ENCODE results near the gene MYL2. TPM values are rescaled to one million over a fixed set of nuclear protein-coding genes. Genes with fewer than 3 reads are reported as not detected.
"Not testable (repeated sequence)": the region's sequence is repeated elsewhere in the genome, so short reads cannot be mapped to it uniquely, and the experiment has no call there.

Gene MYL2
- total RNA-seq, 1 donor: not detected

- Histone ChIP-seq H3K4me1 (ENCODE audit: insufficient read depth, low read length) (no peaks in the 10 kb centered on the region), H3K27me3 (ENCODE audit: insufficient read depth, low read length) (peaks cover 2% of the 10 kb centered on the region), H3K9me3 (ENCODE audit: low read depth, low read length) (no peaks in the 10 kb centered on the region), H4K20me1 (ENCODE audit: insufficient read depth, low read length) (no peaks in the 10 kb centered on the region), H2AFZ (ENCODE audit: low read length) (no peak overlapping the region), H3K4me3 (ENCODE audit: insufficient read depth, low read length) (no peak overlapping the region), H3K4me2 (ENCODE audit: insufficient read depth, low read length) (no peak overlapping the region), H3K79me2 (ENCODE audit: insufficient read depth, low read length) (no peaks in the 10 kb centered on the region), H3K36me3 (ENCODE audit: insufficient read depth, low read length) (no peaks in the 10 kb centered on the region), H3K27ac (ENCODE audit: low read depth, low read length) (no peak overlapping the region)
- no peak for DNase-seq (ENCODE audit: insufficient read length, low spot score, missing footprints)
- no peak for TF ChIP-seq CTCF (IDR thresholded peaks at IDR 0.05; ENCODE audit: extremely low read depth, low read depth, low read length)
These were observed 37.3 kb upstream of the MYL2 start for GRCh38 chr12:110957652-110958051.

- Histone ChIP-seq H3K9me3 (ENCODE audit: low read depth, low read length) (no peaks in the 10 kb centered on the region), H3K36me3 (ENCODE audit: insufficient read depth, low read length) (no peaks in the 10 kb centered on the region), H3K79me2 (ENCODE audit: insufficient read depth, low read length) (no peaks in the 10 kb centered on the region), H3K27ac (ENCODE audit: low read depth, low read length) (no peak overlapping the region), H3K27me3 (ENCODE audit: insufficient read depth, low read length) (peaks cover 2% of the 10 kb centered on the region), H3K4me1 (ENCODE audit: insufficient read depth, low read length) (no peaks in the 10 kb centered on the region), H3K4me3 (ENCODE audit: insufficient read depth, low read length) (no peak overlapping the region), H4K20me1 (ENCODE audit: insufficient read depth, low read length) (no peaks in the 10 kb centered on the region), H2AFZ (ENCODE audit: low read length) (no peak overlapping the region), H3K4me2 (ENCODE audit: insufficient read depth, low read length) (no peak overlapping the region)
- DNase-seq (ENCODE audit: insufficient read length, low spot score, missing footprints): no peak
- TF ChIP-seq CTCF (IDR thresholded peaks at IDR 0.05; ENCODE audit: extremely low read depth, low read depth, low read length): no peak
These were observed 36.8 kb upstream of the MYL2 start for GRCh38 chr12:110957159-110957558.

- DNase-seq (ENCODE audit: insufficient read length, low spot score, missing footprints); H2AFZ ChIP-seq (ENCODE audit: low read length); H4K20me1 ChIP-seq (ENCODE audit: insufficient read depth, low read length); H3K36me3 ChIP-seq (ENCODE audit: insufficient read depth, low read length); H3K4me2 ChIP-seq (ENCODE audit: insufficient read depth, low read length); H3K27me3 ChIP-seq (ENCODE audit: insufficient read depth, low read length); H3K4me1 ChIP-seq (ENCODE audit: insufficient read depth, low read length); H3K27ac ChIP-seq (ENCODE audit: low read depth, low read length); H3K4me3 ChIP-seq (ENCODE audit: insufficient read depth, low read length); H3K9me3 ChIP-seq (ENCODE audit: low read depth, low read length); H3K79me2 ChIP-seq (ENCODE audit: insufficient read depth, low read length): not testable (repeated sequence)
These were observed 30.5 kb upstream of the MYL2 start for GRCh38 chr12:110950867-110951266.

- H4K20me1 ChIP-seq (ENCODE audit: insufficient read depth, low read length); H3K4me1 ChIP-seq (ENCODE audit: insufficient read depth, low read length); H3K36me3 ChIP-seq (ENCODE audit: insufficient read depth, low read length); H3K79me2 ChIP-seq (ENCODE audit: insufficient read depth, low read length); H3K4me3 ChIP-seq (ENCODE audit: insufficient read depth, low read length); H3K4me2 ChIP-seq (ENCODE audit: insufficient read depth, low read length); H3K27ac ChIP-seq (ENCODE audit: low read depth, low read length); H2AFZ ChIP-seq (ENCODE audit: low read length); H3K27me3 ChIP-seq (ENCODE audit: insufficient read depth, low read length); DNase-seq (ENCODE audit: insufficient read length, low spot score, missing footprints); H3K9me3 ChIP-seq (ENCODE audit: low read depth, low read length): not testable (repeated sequence)
These were observed 30.1 kb upstream of the MYL2 start for GRCh38 chr12:110950466-110950865.

- no peak overlapping the region for H3K27ac ChIP-seq (ENCODE audit: low read depth, low read length)
- H3K27me3 ChIP-seq (ENCODE audit: insufficient read depth, low read length): no peaks in the 10 kb centered on the region
- peaks cover 2% of the 10 kb centered on the region for H3K9me3 ChIP-seq (ENCODE audit: low read depth, low read length)
- no peaks in the 10 kb centered on the region for H4K20me1 ChIP-seq (ENCODE audit: insufficient read depth, low read length)
- DNase-seq (ENCODE audit: insufficient read length, low spot score, missing footprints): no peak
- no peak overlapping the region for H2AFZ ChIP-seq (ENCODE audit: low read length)
- no peak for TF ChIP-seq CTCF (IDR thresholded peaks at IDR 0.05; ENCODE audit: extremely low read depth, low read depth, low read length)
- no peaks in the 10 kb centered on the region for H3K36me3 ChIP-seq (ENCODE audit: insufficient read depth, low read length)
- H3K4me1 ChIP-seq (ENCODE audit: insufficient read depth, low read length): no peaks in the 10 kb centered on the region
- no peak overlapping the region for H3K4me3 ChIP-seq (ENCODE audit: insufficient read depth, low read length)
- H3K4me2 ChIP-seq (ENCODE audit: insufficient read depth, low read length): no peak overlapping the region
- no peaks in the 10 kb centered on the region for H3K79me2 ChIP-seq (ENCODE audit: insufficient read depth, low read length)
These were observed 27.7 kb upstream of the MYL2 start for GRCh38 chr12:110948041-110948440.

Data from osteoblast (primary cell).